GOT3 (cell line): Measurements from ENCODE around the gene EIF2S2.

ENCODE experiments used
- DNase-seq: peaks from one replicate; lab custom pipeline; 2025; ENCODE audit warnings: mixed read lengths; lab: John Stamatoyannopoulos, UW

The EIF2S2 gene

DNA sequence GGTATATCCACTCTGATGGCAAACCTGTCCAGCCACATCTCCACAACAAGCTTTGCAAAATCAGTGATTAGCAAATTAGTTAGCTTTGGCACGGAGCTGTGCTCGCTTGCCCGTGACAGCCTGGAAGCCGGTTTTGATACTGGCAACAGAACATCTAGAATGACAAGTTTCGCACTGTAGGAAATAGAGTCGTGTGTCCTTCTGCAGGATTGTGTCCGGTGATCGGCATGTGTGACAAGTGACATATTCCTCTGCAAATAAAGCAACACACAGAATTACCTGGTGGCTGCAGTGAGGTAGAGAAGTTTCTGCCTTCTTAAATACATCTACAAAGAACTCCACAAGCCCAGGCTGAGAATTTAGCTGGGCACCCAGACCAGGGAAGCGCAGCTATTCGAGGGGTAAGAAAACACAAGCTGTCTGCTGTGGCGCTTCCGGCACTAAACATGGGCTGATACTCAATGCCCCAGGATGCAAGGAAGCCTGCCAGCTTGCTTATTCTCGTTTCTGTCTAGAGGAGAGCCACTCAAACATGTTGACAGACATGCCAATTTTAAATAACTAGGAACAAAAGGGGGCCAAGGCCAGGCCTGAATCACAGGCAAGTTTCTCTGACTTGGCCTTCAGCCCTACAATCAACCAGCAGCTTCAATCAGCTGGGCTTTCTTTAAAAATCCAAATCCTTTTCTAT lies 22.2 kb downstream of the EIF2S2 start:
- no peak for DNase-seq

DNA sequence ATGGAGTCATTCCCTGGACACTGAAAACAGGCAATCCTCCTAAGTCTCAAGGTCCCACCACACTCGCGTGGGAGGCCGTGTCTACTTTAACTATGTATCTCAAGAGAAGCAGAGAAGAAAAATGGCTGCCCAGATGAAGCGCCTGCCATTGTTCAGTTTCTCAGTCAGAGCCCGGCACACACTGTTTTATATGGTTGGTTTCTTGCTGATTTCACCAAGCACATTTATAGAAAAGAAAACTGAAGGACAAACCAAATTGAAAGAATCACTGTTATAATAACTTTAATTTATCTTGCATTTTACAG lies 22.9 kb downstream of the EIF2S2 start:
- no peak for DNase-seq

DNA sequence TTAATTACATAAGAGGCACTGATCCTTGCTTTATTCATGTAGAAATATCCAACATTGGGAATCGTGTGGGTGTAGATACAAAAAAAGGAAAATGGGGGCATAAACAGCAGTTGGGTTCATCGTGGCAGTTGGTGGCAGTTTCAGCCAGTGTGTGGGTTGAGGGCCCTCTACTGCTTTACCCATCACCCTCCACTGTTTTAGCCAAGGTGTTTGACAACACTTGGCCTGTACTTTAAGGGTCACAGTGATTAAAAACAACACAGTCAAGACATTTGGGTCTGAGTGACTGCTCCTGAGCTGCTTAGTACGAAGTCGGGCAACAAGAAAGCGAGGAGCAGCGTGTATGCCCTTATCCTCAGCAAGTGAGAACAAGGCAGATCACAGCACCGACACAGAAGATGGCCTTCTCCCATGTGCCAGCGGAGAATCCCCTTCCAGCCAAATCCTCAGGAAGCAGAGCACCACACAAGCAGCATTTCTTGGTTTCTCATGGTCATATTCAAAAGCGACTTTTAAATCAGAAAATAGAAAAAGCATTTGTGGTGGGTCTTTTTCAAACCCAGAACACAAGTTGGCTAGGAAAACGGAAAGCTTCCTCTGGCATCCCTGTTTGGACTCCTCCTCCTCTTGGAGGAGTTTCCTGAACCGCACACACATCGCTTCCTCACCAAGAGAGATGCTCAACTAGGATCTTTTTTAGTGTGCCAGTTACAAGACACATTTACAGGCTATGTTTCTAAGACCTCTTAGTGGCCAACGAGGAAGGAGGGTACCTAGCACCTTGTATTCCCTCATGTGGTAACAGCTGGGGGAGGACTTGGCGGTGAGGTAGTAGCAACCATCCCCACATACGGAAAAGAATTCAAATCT lies 23.5 kb downstream of the EIF2S2 start:
- no peak for DNase-seq

DNA sequence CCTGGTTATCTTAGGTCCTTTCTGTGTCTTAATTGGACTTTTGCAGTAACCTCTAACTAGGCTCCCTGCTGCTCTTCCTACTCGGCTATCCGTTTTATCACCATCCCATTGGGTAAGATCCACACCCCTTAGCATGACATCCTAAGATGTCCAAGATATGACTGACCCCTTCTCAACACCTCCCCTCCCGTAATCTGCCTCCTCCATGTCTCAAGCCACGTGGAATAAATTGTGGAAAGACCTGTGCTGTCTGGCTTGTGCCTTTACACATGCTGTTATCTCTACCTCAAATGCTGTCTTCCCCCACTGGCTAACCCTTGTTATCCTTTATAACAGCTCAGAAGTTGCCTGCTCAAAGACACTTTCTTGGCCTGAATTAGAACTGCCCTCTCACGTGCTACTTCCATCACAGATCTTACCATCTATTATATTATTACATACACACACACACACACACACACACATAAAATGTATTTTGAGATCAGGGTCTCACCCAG lies 26.5 kb downstream of the EIF2S2 start:
- DNase-seq, result no peak

DNA sequence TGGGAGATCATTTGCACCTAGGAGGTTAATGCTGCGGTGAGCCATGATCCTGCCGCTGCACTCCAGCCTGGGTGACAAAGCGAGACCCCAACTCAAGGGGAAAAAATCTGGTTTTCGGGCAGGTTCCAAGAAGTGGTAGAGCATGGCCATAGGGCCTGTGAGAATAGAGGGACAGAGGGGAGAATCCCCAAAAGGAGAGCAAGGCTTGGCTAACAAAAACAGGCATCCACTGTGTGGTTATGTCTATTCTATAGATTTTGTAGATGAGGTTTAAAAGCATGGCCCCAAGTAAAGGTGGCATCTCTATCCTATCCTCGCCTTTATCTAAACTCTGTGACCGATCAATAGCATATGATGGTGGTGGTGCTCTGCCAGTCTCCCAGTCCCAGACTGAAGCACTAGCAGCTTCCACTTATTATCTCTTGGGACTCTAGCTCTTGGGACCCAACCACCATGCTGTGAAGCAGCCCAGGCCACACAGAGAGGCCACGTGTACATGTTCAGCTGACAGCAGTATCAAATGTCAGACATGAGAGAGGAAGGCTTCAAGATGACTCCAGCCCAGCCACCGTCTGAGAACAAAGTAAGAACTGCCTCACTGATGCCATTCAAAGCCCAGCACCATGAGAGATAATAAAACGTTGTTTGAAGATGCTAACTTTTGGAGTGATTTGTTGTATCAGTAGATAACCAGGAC lies 27.7 kb downstream of the EIF2S2 start:
- DNase-seq, result no peak

DNA sequence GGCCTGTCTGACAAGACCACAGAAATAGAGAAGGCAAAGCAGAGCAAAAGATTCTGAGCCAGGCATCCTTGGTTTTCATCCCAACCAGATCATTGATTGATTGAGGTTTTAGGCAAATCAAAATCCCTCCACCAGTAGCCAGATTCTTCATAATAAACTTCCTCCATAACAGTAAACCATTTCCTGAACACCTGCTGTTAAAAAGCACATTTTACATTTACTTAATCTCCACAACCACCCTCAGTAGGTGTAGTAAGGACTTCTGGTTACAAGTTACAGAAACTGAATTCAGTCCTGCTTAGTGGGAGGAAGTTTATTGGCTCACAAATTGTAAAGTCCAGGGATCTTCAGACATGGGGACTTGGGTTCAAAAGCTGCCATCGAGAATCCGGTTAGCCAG lies 28.3 kb downstream of the EIF2S2 start:
- DNase-seq, result no peak

DNA sequence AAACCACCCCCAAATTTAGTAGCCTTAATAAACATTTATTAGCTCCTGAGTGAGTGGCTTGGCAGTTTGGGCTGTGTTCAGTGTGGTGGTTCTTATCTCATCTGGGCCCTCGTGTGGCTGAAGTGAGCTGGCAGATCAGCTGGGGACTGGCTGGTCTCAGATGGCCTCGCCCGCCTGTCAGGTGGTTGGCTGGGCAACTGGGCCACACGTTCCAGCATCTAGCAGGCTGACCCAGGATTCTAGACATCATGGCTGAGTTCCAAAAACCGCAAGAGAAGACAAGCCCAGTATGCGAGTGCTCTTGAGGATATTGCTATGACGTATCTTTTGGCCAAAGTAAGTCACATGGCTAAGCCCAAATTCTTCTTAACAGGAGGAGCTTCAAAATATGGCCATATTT lies 28.9 kb downstream of the EIF2S2 start:
- peak; percentile 38 for DNase-seq

DNA sequence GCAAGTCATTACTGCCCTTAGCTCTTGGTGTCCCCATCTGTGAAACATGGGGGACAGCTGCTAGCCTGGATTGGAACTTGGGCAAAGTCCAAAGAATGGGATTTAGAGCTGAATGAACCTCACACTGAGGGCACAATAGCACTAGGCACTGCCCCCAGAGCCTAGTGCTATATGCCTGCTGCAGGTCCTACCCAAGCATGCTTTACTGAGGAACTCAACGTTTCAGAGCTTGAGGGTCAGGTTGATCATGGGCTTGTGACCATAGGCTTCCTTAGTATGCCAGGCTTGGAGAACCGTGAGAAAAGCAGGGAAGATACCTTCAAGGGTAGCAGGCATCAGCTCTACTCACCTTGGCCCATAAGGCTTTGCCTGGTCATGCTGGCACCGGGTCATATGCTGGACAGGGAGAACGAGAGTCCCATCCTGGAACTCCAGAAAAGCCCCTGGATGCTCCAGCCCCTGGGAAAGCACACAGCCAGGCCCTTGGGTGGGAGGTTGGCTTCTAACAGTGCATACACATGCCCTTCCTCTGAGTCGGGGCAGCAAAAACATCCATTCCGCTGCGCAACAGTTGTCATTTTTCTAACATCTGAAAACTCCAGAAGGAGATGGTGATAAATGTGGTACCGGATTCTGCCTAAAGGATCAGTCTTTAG lies 29.7 kb downstream of the EIF2S2 start:
- no peak for DNase-seq

DNA sequence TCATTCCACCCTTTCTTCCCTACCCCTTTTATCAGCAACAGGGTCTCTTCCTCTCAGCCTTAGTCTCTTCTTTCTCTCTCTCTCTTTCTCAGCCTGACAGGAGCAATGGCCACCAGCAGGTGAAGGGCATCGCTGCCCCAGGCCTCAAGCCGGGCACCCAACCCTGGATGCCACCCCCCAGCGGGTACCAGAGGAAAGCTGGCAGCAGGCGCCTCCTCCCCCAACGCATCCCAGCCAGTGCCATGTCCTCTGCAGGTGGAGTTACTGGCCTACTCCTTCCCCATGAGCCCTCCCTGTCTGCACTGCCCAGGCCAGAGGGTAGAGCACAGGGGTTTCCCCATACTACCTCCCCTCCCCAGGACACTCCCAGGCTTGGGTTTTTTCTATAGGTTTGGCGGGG lies 32.2 kb downstream of the EIF2S2 start:
- DNase-seq, result no peak

DNA sequence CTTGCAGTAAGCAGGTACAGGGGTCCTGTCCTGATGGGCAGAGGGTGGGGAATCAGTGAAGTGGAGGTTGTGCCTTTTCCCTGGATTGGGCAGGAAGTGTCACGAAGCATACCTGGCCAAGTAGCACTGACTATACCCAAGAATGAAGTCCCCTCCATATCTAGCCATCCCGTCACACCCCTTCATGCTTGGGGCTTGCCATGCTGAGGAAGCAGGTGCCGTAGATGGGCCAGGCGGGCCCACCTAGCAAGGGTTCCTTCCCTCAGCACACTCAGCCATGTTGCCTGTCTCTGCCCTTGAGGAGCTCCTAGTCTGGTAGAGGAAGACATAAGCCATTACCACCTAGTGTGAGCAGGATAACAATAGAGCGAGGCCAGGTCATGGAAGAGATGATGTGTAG lies 33.5 kb downstream of the EIF2S2 start:
- DNase-seq, result no peak

DNA sequence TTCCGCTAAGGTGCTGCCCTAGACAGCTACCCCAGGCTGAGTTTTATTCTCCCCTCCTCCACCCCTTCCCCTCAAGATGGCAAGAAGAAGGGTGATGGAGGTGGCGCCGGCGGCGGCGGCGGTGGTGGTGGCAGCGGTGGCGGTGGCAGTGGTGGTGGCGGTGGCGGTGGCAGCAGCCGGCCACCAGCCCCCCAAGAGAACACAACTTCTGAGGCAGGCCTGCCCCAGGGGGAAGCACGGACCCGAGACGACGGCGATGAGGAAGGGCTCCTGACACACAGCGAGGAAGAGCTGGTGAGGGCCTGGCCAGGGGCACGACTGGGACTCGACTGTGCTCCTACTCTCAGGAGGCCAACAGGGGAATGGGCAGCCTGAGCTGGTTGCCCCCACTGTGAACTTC lies 35.1 kb downstream of the EIF2S2 start:
- DNase-seq, result no peak

DNA sequence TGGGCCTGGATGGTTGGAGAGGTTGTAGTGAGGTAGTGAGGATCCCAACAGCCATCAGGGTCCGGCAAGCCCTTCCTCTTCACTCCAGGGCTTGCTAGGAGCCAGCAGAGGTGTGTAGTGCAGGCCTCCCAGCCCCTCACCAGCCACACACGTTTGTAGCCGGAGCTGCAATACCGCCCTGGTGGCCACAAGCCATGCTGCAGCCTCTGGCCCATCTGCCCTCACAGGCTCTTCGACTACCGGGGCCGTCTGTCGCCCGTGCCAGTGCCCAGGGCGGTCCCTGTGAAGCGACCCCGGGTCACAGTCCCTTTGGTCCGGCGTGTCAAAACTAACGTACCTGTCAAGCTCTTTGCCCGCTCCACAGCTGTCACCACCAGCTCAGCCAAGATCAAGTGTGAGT lies 36.4 kb downstream of the EIF2S2 start:
- DNase-seq, result no peak

DNA sequence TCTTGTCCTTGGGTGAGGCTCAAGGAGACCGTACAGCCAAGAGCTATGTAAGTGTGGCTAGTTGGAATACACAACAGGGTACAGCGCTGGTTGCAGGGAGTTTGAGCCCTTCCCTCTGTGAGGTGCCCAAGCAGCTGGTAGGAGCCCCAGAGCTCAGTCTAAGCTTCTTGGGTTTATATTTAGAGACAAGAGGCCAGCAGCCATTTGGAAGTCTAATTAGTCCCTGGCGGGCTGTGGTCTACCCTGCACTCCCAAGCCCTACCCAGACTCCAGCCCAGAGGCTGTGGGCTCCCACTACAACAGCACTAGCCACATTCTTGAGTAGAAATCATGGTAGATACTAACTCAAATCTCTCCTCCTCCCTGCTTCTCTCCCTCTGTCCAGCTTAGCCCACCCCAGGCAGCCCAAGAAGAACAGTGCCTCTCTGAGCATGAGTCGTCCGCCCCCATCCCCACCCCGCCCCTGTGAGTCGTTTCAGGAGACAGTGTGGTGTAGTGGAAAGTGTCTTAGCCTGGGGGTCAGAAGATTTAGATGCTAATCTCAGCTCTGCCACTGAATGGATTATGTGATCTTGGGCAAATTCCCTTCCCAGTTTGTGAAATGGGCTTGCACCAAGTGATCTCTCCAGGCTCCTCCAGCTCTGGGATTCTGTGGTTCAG lies 37.8 kb downstream of the EIF2S2 start:
- no peak for DNase-seq

DNA sequence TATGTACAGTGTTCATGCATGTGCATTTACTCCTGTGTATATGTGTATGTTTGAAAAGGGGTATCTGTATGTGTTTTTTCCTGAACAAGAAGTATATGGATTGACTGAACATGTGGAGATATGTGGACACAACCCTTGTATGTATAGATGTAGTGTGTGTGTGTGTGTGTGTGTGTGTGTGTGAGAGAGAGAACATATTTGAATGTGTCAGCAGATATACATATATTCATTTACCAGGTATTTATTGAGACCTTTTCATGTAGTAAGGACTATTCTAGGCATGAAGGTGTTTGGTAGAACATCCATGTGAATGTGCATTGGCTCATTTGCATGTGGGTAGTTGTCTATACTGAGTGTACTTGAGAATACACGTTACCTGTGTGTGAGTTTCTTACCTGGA lies 39.3 kb downstream of the EIF2S2 start:
- DNase-seq, result no peak

DNA sequence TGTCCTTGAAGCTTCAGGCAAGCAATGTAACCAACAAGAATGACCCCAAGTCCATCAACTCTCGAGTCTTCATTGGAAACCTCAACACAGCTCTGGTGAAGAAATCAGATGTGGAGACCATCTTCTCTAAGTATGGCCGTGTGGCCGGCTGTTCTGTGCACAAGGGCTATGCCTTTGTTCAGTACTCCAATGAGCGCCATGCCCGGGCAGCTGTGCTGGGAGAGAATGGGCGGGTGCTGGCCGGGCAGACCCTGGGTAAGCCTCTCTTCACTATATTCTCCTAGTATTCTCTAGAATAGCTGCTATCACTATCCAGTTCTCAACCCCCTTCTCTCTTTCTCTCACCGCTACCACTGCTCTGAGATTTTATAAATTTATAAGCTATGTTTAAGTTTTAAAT lies 40.0 kb downstream of the EIF2S2 start:
- no peak for DNase-seq

DNA sequence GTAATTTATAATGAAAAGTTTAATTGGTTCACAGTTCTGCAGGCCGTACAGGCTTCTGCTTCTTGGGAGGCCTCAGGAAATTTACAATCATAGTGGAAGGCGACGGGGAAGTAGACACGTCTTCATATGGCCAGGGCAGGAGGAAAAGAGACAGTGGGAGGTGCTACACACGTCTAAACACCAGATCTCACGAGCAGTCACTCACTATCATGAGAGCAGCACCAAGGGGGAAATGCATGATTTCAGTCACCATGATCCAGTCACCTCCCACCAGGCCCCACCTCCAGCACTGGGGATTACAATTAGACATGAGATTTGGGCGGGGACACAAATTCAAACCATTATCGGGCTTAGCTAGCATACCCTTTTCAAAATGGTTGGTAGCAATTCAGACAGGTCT lies 41.2 kb downstream of the EIF2S2 start:
- no peak for DNase-seq

DNA sequence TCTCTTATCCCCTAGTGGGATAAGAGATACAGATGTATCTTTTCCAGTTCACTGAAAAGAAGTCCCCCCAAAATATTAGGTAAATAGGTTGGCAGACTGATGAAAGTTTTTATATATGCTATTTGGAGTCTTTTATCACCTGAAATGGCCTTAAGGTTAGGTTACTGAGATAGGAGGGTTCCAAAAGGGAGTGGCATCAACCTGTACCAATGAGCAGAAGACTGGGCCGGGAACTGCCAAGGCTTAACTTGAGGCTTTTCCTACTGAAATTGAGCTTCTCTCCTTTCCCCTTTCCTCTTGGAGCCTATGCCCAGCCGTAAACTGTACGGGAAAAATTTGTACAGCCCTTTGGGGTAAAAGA lies 42.0 kb downstream of the EIF2S2 start:
- DNase-seq, result no peak

DNA sequence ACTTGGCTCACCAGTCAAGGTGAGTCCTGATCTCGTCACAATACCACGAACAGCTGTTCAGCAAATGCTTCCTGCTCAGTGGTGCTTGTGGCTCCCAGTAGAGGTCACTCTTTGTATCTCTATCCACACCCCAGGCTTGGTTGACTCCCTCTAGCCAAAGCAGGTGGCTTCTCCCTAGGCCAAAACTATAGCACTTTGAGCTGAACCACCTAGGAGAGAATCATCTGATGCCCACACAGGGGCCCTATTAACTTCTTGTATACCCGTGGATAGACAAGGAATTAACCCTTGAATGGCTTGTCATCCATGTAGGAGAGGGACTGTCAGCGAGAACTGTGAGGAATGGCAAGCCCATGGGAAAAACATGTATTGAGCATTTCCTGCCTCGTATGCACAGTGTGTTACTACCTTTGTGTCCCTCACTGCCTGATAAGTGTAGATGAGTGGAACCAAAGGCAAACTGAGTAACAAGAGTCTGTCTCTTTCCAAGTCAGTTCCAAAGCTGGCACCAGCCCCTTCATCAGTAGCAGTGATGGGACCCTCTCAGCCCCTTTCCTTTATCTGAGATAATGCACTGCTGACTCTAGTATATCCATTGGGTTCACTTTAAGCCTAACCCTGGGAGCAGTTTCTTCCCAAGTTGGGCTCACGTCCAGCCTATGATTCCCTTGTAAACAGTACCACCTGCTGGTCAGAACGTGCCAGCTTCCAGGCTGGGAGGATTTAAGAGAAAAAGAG lies 42.5 kb downstream of the EIF2S2 start:
- DNase-seq, result peak; percentile 17

DNA sequence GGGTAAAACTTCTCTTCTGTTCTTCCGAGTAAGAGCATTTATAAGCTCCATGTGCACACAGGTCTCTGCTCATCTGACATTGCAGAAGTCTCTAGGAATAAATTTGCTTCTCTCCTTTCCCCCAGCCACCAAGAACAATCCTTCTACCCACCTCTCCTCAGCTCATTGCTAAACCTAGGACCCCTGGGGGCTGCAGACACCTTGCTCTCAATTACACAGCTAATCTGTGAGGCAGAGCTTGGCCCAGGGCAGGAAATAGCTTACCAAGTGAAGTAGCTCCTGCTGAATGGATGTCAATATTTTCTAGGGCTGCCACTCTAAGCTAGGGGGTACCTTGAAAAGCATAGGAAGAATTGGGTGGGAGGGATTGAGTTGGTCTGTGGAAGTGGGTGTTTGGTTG lies 44.0 kb downstream of the EIF2S2 start:
- DNase-seq, result no peak

DNA sequence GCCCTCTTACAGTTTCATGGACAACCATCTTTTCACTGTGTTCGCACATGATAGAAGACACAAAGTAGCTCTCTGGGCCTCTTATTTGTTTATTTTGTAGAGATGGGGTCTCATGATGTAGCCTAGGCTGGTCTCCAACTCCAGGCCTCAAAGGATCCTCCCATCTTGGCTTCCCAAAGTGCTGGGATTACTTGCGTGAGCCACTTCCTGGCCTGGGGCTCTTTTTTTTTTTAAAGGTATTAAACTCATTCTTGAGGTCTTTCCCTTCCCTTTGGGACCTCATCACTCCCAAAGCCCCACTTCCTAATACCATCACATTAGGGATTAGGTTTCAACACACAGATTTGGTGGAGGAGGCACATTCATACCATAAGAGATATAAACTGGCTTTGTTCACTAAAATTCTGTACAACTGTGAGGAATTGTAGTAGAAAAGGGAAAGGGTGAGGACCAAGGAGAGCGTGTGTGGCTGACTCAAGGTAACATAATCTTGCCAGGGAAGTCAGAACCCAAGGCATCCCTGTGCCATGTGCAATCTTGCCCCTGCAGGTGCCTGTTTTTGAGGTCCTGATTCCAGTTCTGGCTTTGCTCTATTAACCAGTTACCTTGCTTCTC lies 45.5 kb downstream of the EIF2S2 start:
- no peak for DNase-seq

DNA sequence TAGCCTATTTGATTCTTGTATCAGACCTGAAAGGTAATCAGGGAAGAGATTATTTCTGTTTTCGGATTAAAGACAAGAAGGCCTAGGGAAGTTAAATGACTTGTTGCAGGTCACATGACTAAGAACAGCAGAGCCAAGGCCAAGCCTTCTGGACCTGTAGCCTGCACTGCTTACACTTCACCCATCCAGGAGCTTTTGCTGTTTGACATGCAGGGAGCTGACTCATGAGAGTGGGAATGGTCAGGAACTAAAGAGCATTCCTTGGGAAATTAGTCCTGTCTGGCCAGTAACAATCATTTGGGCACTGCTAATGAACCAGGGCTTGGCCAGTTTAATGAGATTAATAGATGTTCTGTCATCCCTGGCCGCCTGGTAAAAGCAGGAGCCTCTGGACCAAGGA lies 46.8 kb downstream of the EIF2S2 start:
- DNase-seq, result no peak
